ENCODE results near the gene NPC1L1.

DNA sequence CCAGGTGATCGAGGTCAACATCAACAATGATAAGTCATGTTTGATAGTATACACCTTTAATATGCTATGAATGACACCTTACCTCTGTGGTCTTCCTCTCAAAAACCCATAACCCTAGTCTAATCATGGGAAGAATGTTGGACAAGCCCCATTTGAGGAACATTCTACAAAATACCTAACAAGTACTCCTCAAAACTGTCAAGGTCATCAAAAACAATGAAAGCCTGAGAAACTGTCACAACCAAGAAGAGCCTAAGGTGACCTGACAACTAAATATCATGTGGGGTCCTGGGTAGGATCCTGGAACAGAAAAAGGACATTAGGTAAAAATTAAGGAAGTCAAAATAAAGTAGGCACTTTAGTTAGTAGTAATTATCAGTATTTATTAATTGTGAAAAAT is 44.7 kb downstream of the NPC1L1 start:
- no peak for TF ChIP-seq CTCF (IDR thresholded peaks at IDR 0.05)
- no peak for TF ChIP-seq EP300 (IDR thresholded peaks at IDR 0.05)
- no peak for TF ChIP-seq POLR2A (IDR thresholded peaks at IDR 0.05)

Data from ovary (tissue), 3 donors.